GM18498 (cell line): Measurements from ENCODE around the gene PPFIA1.
"Not testable (repeated sequence)": the region's sequence is repeated elsewhere in the genome, so short reads cannot be mapped to it uniquely, and the experiment has no call there.

Experiments used
- ATAC-seq: cut with Tn5 transposase; IDR thresholded peaks from one replicate; pipeline ENCODE4 v1.9.1; 2021; ENCODE audit warnings: mild to moderate bottlenecking, moderate library complexity; ENCODE audit not compliant: unreplicated experiment

PPFIA1 gene

DNA sequence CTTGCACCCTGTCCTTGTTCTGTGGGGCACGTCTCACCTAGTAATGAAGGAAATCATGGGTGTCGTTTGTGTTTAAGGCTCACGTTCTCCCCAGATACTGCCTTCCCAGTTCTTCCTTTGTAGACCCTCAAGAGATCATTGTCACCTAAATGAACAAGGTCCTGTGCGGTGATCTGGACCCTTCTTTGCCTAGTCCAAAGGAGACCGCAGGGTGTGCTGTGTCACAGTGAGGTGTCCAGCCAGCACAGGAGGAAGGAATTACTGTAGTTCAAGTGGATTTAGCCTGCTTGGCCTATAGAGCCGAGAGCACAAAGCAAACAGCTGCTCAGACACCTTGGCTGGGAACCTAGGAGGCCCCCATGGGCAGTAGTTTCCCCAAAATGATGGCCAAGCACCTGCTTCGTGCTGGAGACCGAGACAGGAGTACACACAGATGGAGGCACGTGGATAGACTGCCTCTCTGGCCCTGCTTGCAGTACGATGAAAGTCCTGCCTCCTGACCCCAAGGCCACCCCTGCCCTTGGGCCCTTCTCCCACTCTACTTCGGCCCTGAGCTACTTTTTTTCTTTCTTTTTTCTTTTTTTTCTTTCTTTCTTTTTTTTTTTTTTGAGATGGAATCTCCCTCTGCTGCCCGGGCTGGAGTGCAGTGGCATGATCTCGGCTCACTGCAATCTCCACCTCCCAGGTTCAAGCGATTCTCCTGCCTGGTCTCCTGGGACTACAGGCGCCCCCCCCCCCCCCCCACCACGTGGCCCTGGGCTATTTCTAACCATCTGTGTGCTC is 19.4 kb upstream of the PPFIA1 start:
- no peak for ATAC-seq

- no peak for ATAC-seq
These were observed 18.7 kb upstream of the PPFIA1 start for GRCh38 chr11:70251659-70252321.

DNA sequence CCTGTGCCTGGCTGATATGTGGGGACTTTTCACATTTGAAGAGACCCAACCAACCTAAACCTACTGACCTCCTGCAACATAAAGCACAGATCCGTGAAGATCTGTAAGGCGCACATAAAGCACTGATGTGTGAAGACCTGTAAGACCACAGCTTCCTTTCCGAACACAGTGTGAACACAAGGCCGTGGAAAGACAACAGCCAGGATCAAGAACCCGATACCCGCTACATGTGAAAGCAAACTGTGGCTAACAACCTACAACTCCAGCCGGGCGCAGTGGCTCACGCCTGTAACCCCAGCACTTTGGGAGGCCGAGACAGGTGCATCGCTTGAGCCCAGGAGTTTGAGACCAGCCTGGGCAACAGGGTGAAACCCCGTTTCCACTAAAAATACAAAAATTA is 17.6 kb upstream of the PPFIA1 start:
- no peak for ATAC-seq

- ATAC-seq = no peak
These were observed 14.9 kb upstream of the PPFIA1 start for GRCh38 chr11:70255477-70256116.

DNA sequence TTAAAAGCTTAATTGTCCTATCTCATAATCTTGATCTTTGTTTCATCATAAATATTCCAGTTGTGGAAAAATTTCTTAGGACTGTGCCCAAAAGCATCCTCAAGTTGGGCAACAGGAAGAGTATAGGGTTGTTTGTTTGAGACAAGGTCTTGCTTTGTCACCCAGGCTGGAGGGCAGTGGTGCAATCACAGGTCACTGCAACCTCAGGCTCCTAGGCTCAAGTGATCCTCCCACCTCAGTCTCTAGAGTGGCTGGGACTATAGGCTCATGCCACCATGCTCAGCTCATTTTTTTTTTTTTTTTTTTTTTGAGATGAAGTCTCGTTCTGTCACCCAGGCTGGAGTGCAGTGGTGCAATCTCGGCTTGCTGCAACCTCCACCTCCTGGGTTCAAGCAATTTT is 11.4 kb upstream of the PPFIA1 start:
- ATAC-seq = not testable (repeated sequence)

DNA sequence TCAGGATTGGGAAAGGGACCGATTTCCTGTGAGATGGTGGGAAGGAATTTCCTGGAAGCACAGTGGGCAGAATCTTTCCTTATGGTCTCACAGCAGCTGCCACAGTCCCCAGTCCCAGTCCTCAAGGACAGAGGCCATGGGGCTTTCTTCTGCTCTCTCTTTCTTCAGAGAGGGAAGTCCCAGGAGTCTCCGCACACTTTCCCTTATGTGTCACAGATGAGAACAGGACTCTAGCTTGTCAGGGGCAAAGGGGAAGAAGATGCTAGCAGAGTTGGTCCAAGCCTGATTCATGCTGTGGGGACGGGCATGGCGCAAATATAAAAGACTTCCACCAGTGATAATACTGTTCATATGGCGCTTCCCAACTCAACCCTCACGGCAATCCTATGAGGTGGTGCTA is 7.5 kb upstream of the PPFIA1 start:
- ATAC-seq = no peak

- ATAC-seq = no peak
These were observed 7.1 kb upstream of the PPFIA1 start for GRCh38 chr11:70263363-70263762.

DNA sequence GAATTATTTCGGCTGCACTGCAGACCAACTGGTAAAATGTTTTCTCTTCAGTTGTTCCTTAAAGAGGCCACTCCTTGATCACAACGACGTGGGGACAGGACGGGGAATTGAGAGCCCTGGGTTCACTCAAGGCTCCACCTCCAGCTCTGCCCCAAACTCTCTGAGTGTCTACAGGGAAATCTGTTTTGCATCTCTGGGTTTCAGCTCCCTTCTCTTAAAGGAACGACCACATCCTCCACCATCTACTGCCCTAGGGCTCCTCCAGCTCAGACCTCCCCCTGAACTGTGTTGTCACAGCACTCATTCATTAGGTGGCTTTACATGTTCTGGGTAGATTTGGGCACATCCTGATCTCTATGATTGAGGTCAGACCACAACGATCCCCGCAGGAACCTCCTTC is 5.1 kb upstream of the PPFIA1 start:
- ATAC-seq = peak; percentile 40

DNA sequence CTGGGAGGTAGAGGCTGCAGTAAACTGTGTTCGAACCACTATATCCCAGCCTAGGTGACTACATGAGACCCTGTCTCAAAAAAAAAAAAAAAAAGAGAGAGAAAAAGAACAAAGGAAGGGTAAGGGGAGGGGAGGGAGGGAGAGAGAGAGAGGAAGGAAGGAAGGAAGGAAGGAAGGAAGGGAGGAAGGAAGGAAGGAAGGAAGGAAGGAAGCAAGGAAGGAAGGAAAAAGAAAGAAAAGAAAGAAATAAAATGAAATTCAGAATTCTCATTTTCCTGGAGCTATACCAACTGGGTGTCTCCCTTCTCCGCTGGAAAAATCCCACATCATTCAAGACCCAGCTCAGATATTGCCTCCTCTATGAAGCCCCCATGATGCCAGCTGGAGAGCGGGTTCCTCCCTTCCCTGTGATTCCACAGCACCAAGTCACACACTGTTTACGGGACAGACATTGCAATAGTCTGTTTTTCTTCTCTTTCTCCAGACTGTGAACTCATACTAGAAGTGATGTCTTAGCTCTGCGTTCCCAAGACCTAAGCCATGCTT is 3.0 kb upstream of the PPFIA1 start:
- no peak for ATAC-seq

DNA sequence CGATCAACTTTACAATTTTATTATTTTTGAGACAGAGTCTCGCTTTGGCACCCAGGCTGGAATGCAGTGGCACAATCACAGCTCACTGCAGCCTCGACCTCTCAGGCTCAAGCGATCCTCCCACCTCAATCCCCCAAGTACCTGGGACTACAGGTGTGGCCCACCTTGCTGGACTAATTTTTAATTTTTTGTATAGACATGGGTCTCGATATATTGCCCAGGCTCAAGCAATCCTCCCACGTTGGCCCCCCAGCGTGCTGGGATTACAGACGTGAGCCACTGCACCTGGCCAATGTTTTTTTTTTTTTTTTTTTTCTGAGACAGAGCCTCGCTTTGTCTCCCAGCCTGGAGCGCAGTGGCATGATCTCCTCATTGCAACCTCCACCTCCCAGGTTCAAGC is 2.0 kb upstream of the PPFIA1 start:
- no peak for ATAC-seq

GRCh38 chr11:70270877-70271648 is 573 bp downstream of the PPFIA1 start:
- peak; percentile 57 for ATAC-seq

DNA sequence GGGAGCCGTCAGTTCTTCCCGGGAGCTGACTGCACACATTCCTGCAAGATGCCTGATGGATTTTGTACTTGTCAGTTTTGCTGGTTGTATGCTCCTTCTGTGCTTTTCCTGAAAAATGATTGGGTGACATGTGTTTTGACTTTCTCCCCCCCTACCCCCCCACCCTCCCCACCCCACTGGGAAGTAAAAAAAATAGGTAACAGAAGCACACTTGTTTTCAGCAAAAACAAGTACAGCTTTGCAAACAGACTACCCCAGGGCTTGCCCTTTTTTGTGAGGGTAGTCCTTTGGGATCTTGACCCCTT is 1.1 kb downstream of the PPFIA1 start:
- ATAC-seq = no peak

- no peak for ATAC-seq
These were observed 1.5 kb downstream of the PPFIA1 start for GRCh38 chr11:70272009-70272408.

DNA sequence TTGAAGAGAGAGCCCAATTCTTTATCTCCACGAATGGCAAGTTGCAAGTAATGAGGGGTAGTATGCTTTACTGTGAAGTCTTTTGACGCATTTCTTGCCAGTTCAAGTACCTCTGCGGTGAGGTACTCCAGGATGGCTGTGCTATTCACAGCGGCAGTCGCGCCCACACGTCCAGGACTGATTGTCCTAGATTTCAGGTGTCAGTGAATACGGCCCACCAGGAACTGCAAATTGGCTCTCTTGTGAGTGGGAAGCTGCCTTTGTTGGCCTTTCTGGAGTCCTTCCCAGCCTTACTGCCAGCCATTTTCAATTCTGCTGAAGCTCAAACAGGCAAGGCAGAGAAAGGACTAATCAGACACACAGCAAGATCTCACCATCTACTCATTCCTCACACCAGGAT is 8.5 kb downstream of the PPFIA1 start:
- ATAC-seq = no peak

- no peak for ATAC-seq
These were observed 10.7 kb downstream of the PPFIA1 start for GRCh38 chr11:70281156-70281609.

GRCh38 chr11:70282012-70282411 is 11.5 kb downstream of the PPFIA1 start:
- no peak for ATAC-seq

- no peak for ATAC-seq
These were observed 18.2 kb downstream of the PPFIA1 start for GRCh38 chr11:70288721-70289120.

DNA sequence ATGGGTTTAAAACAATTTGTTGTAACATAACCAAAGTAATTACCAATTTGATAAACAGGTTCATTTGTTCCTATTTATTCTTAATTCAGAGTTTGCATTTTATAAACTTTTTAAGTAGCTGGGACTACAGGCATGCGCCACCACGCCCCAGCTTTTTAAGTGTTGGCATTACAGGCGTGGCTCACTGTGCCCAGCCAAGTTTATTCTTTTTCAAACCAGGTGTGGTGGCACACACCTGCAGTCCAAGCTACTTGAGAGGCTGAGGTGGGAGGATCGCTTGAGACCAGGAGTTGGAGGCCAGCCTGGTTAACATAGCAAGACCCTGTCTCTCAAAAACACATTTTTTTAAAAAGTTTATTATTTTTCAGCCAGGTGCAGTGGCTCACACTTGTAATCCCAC is 19.1 kb downstream of the PPFIA1 start:
- ATAC-seq = no peak

GRCh38 chr11:70290361-70291065 is 20.0 kb downstream of the PPFIA1 start:
- no peak for ATAC-seq

DNA sequence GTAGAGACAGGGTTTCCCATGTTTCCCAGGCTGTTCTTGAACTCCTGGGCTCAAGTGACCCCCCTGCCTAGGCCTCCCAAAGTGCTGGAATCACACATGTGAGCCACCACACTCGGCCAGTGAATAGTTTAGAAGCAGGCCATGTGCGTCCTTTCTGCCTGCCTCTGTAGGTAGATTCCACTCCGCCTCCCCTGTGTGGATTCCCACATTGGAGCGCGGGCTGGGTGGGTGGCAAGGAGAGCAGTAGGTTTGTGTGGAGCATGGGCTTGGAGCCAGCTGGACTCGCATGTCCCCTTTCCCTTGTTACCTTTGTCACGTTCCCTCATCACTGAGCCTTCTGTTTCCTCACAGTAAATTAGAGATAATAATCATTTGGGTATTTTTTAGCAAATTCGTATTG is 21.7 kb downstream of the PPFIA1 start:
- no peak for ATAC-seq

- ATAC-seq = no peak
These were observed 22.4 kb downstream of the PPFIA1 start for GRCh38 chr11:70292863-70293262.
